ENCODE measurements around the gene TAP1.

TAP1 gene

GRCh38 chr6:32858194-32858593 lies 4.7 kb upstream of the TAP1 start:
- DNase-seq: no peak

GRCh38 chr6:32857156-32857891 lies 3.8 kb upstream of the TAP1 start:
- DNase-seq: no peak

- DNase-seq: no peak
Observed at GRCh38 chr6:32855467-32856174, 2.1 kb upstream of the TAP1 start.

GRCh38 chr6:32854376-32855178 lies 1.1 kb upstream of the TAP1 start:
- DNase-seq: peak; percentile 36 to 65

- peak; percentile 51 to 68 for DNase-seq
Observed at GRCh38 chr6:32852844-32853540, 512 bp downstream of the TAP1 start.

GRCh38 chr6:32852018-32852843 lies 1.3 kb downstream of the TAP1 start:
- DNase-seq: no peak

GRCh38 chr6:32851025-32851424 lies 2.5 kb downstream of the TAP1 start:
- DNase-seq: no peak

GRCh38 chr6:32849126-32849525 lies 4.4 kb downstream of the TAP1 start:
- DNase-seq: no peak

- no peak for DNase-seq
Observed at GRCh38 chr6:32847795-32848194, 5.7 kb downstream of the TAP1 start.

GRCh38 chr6:32847004-32847403 lies 6.5 kb downstream of the TAP1 start:
- DNase-seq: no peak

GRCh38 chr6:32845384-32845884 lies 8.1 kb downstream of the TAP1 start:
- DNase-seq: peak in 1 of 2 donors; percentile 7

- DNase-seq: no peak
Observed at GRCh38 chr6:32844839-32845383, 8.6 kb downstream of the TAP1 start.

GRCh38 chr6:32843979-32844838 lies 9.3 kb downstream of the TAP1 start, which contains the start of gene PSMB8:
Gene PSMB8, minus strand, starts transcription at chr6:32844047. Its CDS starts 51 bp downstream, at chr6:32843996.
- DNase-seq: peak; percentile 87 to 88

GRCh38 chr6:32843331-32843978 lies 10.0 kb downstream of the TAP1 start:
- no peak for DNase-seq

- DNase-seq: no peak
Observed at GRCh38 chr6:32842690-32843089, 10.8 kb downstream of the TAP1 start.

- no peak for DNase-seq
Observed at GRCh38 chr6:32842021-32842650, 11.4 kb downstream of the TAP1 start.

- DNase-seq: no peak
Observed at GRCh38 chr6:32840604-32841246, 12.8 kb downstream of the TAP1 start.

GRCh38 chr6:32839356-32839755 lies 14.1 kb downstream of the TAP1 start:
- no peak for DNase-seq
